Peyer's patch (tissue), 4 donors: ENCODE results near the gene DNAH14.

Experiments used
- CTCF ChIP-seq, 6 experiments: fragments of 450-650 bp in 4 of 6; fragments of 200-600 bp in 2 of 6; sonication (generic) in 1 of 6; IDR thresholded peaks; one replicate each; pipeline ENCODE4 v1.5.1; 2017 to 2019; ENCODE audit warnings: antibody characterized with exemption in 6 of 6, mild to moderate bottlenecking in 3 of 6, moderate library complexity in 1 of 6
- POLR2A ChIP-seq, 2 donors: fragments of 450-650 bp; IDR thresholded peaks; one replicate each; pipeline ENCODE4 v1.5.1; 2017; ENCODE audit warnings: antibody characterized with exemption in 2 of 2, mild to moderate bottlenecking in 2 of 2, moderate library complexity in 2 of 2

GRCh38 chr1:225418059-225418458, 488.6 kb downstream of the DNAH14 start:
- no peak for TF ChIP-seq CTCF (IDR thresholded peaks at IDR 0.05)
- no peak for TF ChIP-seq POLR2A (IDR thresholded peaks at IDR 0.05)
